Mucosa of stomach (tissue), 1 donor: Measurements from ENCODE around the gene OPRL1.
A peak's percentile ranks its signal among the peaks of the same experiment; 100 is the strongest.

ENCODE experiments used
- H3K27me3 ChIP-seq: one replicate; pipeline ENCODE4 v1.7.0; 2013; ENCODE audit warnings: mild to moderate bottlenecking, low read length; ENCODE audit not compliant: control insufficient read depth, insufficient read depth
- H3K36me3 ChIP-seq: one replicate; pipeline ENCODE4 v1.7.0; 2013; ENCODE audit warnings: low read length; ENCODE audit not compliant: control insufficient read depth, insufficient read depth
- H3K4me1 ChIP-seq: one replicate; pipeline ENCODE4 v1.7.0; 2013; ENCODE audit warnings: mild to moderate bottlenecking, low read length; ENCODE audit not compliant: control insufficient read depth, insufficient read depth
- H3K4me3 ChIP-seq: one replicate; pipeline ENCODE4 v1.7.0; 2013; ENCODE audit warnings: low read length
- H3K9ac ChIP-seq: one replicate; pipeline ENCODE4 v1.7.0; 2013; ENCODE audit warnings: mild to moderate bottlenecking, low read length, moderate library complexity
- H3K9me3 ChIP-seq: one replicate; pipeline ENCODE4 v1.7.0; 2013; ENCODE audit warnings: mild to moderate bottlenecking, low read length, moderate library complexity; ENCODE audit not compliant: control insufficient read depth
- donor health status: Pancreatic carcinoma.

The OPRL1 gene

DNA sequence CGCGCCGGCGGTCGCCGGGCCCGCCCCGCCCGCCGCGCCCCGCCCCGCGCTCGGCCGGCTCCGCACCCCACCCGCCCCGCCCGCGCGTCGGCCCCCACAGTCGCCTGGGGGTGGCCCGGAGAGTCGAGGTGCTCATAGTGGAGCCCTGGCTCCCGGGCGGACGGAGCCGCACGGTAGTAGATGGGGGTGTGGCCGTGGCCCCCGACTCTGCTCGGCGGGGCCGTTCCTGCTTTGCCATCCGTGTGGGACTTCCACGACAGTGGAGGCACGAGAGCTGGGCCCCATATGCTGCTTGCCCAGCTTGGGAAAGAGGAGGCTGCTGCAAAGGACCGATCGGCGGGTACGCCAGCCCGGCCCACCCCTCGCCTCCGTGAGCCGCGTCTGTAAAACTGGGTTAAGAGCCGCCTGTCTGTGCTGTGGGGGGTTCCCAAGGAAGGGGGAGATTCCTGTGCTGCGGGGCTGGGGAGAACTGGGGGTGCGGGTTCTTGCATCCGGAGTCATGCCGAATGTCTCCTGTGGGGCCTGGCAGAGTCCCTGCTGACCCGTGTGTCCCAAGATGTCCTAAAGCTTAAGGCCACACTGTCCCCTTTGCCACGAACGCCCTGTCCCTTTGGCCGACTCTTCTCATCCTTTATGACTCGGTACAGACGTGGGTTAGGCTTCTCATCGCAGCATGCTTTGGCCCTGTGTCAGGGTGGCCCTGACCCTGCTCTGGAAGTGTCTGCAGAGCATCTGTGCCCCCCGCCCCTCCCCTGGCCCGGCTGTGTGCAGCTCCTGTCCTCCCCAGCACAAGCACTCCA, at the start of gene OPRL1:
Gene OPRL1, plus strand, starts transcription at position 70 of the 800 bp plus-strand sequence. CDS start 12,639 bp downstream, outside the sequence.
- Histone ChIP-seq H3K9me3 (no peaks in the 10 kb centered on the region), H3K9ac (peak within 1 kb of the TSS; percentile 61), H3K36me3 (no peaks in the 10 kb centered on the region), H3K4me1 (peaks cover 21% of the 10 kb centered on the region), H3K4me3 (peak within 1 kb of the TSS; percentile 31), H3K27me3 (peaks cover 47% of the 10 kb centered on the region)

DNA sequence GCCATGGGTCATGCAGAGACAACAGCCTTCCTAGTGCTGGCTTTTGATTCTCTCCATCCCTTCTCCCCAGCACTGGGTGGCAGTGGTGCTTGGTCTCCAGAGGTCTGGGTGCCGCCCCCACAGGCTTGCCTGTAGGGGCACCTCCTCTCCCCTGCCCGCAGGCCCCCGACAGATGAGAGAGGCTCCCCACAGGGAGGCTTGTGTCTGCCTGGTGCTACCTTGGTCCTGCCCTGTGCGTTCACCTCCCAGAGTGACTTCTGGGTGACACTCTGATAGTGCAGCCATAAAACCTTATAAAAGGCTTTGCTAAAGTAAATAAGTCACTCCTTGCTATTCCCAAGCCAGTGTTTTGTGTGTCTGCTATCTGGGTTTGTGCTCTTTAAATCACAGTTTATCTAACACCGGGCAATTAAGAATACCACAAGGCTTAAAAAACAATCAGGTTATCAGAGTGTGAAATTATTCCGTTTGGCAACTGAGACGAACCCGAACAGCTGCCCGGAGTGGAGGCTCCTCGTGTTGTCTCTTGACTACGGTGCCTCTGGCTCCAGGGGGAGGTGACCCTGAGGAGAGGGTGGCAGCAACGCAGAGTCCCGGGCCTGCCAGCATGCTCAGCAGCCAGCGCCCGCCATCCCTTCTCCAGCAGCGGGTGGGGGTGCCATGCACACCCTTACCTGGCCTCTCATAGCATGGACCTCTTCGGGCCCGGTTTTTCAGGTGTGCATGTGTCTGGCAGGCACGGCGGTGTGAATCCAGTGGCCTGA, 49.3 kb upstream of the OPRL1 start:
- Histone ChIP-seq H3K36me3 (peaks cover 21% of the 10 kb centered on the region), H3K27me3 (peaks cover 2% of the 10 kb centered on the region), H3K9ac (no peak overlapping the region), H3K9me3 (no peaks in the 10 kb centered on the region), H3K4me1 (peaks cover 11% of the 10 kb centered on the region), H3K4me3 (no peak overlapping the region)

DNA sequence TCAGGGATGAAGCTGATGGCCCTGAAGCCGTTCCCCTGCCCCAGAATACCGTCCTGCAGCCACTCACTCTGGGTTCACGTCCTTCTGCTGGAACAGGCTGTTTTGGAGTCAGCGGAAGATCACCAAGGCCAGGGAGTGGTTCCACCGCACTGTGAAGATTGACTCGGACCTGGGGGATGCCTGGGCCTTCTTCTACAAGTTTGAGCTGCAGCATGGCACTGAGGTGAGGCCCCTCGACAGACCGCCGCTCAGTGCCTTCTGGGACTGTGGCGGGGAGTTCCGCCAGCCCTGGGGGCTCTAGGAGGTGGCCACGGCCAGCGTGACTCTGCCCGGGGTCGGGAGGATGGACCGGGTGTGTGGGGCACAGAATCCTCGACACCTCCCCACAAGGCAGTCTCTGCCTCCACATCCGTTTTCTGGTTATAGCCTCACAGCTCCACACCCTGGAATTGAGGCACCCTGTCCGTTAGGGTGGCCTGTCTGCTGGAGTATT, 48.0 kb upstream of the OPRL1 start:
- Histone ChIP-seq H3K4me1 (peaks cover 11% of the 10 kb centered on the region), H3K9ac (no peak overlapping the region), H3K27me3 (peaks cover 15% of the 10 kb centered on the region), H3K9me3 (no peaks in the 10 kb centered on the region), H3K4me3 (no peak overlapping the region), H3K36me3 (peaks cover 16% of the 10 kb centered on the region)

DNA sequence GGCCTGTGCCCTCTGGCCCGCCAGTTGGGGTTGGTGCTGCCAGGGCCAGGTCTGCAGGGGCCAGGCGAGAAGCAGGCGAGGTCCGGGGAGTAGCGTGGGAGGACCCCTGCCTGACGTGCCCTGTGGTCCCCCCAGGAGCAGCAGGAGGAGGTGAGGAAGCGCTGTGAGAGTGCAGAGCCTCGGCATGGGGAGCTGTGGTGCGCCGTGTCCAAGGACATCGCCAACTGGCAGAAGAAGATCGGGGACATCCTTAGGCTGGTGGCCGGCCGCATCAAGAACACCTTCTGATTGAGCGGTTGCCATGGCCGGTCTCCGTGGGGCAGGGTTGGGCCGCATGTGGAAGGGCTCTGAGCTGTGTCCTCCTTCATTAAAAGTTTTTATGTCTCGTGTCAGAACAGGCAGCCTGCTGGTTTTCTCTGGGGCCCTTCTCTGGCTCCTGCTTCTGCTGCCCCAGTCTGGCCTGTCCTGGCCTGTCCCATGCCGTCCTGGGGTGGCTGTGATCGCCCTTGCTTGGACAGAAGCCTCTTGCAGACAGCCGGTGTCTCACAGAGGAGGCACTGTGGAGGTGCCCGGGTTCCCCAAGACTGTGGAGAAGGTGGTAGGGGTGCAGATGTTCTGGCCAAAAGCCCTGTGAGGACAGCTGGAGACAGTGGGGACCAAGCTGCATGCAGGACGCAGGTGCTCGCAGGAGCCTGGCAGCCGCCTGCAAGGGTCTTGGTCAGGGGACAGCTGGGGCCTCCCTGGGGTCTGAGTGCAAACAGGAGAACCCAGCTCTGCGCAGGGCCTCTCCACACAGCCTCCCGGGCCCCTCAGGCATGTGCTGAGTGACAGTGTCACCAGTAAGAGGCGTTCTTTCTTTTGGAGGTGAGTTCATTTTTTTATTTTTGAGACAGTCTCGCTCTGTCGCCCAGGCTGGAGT, 46.9 kb upstream of the OPRL1 start:
- no peaks in the 10 kb centered on the region for H3K9me3 ChIP-seq
- H3K27me3 ChIP-seq = peaks cover 26% of the 10 kb centered on the region
- no peak overlapping the region for H3K9ac ChIP-seq
- H3K36me3 ChIP-seq = peaks cover 9% of the 10 kb centered on the region
- no peak overlapping the region for H3K4me3 ChIP-seq
- H3K4me1 ChIP-seq = peaks cover 16% of the 10 kb centered on the region

DNA sequence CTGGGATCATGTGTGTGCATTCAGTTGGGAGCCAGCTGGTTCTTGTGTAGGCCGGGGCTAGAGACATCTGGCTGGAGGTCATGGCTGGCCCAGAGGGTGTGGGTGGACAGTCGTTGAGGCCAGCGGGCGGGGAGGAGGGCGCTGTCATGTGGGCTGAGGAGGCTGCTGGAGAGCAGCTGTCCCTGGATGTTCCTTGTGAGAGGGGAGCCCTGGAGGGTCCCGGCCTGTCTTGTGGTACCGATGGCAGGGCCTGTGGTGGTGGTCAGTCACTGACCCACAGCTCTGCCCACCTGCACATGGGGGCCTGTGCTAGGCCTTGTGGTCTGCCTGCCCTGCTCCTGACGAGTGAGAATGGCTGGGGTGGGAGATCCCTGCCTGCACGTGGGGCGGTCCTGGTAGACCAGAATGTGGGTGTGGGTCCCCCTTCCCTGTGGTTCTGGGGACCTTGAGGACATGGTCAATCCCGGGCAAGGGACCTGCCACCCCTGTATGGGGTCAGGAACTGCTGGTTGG, 45.8 kb upstream of the OPRL1 start:
- Histone ChIP-seq H3K36me3 (peaks cover 6% of the 10 kb centered on the region), H3K4me1 (peaks cover 21% of the 10 kb centered on the region), H3K9ac (no peak overlapping the region), H3K4me3 (no peak overlapping the region), H3K9me3 (no peaks in the 10 kb centered on the region), H3K27me3 (peaks cover 27% of the 10 kb centered on the region)

DNA sequence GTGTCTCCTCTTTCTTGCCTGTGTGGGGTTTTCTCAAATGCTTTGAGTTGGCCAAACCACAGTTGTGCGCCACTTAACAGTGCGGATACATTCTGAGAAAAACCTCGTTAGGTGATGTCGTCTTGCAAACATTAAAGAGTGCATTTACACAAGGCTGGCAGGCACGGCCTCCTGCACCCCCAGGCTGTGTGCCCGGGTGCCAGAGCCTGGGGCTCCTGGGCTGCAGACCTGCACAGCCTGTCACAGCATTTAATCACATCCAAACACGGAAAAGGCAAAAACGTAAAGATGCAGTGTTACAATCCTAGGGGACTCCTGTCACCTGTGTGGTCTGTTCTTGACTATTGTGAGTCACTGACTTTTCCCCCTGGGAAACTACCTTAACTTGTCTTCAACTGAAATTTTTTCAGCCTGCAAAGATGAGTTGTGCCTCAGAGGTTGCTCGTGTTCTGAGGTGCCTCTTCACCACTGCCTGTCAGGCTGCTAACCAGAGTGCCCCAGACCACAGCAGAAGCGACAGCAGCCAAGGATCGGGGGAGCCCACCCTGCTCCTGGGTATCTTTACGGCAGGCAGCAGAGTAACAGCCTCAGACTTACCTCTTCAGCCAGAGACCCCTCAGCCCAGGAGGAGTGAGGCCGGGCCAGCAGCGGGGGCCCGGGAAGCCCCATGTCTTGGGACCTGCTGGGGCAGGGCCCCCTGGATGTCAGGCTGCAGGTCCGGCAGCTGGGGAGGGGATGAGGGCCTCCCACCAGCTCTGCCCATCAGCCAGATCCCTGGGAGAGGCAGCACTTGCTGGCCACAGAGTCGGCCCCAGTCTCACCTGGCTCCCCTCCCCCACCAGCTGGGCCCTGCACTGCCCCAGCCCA, 44.6 kb upstream of the OPRL1 start:
- no peak overlapping the region for H3K9ac ChIP-seq
- no peaks in the 10 kb centered on the region for H3K36me3 ChIP-seq
- H3K4me3 ChIP-seq = no peak overlapping the region
- H3K4me1 ChIP-seq = peaks cover 24% of the 10 kb centered on the region
- H3K9me3 ChIP-seq = no peaks in the 10 kb centered on the region
- H3K27me3 ChIP-seq = peaks cover 39% of the 10 kb centered on the region

DNA sequence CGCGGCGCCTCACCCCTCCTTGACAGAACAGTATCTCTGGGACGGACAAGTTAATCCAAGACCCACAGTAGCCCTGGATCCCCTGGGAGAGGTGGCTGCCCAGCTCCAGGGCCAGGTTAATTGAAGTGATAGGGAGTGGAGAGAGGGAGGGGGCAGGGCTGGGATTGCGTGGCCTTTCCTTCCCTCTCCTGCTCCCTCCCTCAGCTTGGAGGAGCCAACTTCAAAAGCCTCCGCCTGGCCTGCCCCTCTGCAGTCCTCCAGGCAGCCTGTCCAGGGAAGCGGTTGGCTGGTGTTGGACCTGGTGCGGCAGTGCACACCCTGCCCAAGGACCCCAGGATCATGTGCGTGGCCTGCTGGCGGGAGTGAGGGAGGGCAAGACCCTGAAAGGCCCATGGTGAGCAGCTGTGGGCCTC, 43.9 kb upstream of the OPRL1 start, which contains the start of gene C20orf204:
Gene C20orf204, plus strand, starts transcription at position 250 of the 413 bp plus-strand sequence. Its CDS starts 142 bp downstream, at position 392.
- no peaks in the 10 kb centered on the region for H3K9me3 ChIP-seq
- H3K4me1 ChIP-seq = peaks cover 17% of the 10 kb centered on the region
- peaks cover 46% of the 10 kb centered on the region for H3K27me3 ChIP-seq
- no peaks in the 10 kb centered on the region for H3K36me3 ChIP-seq
- H3K9ac ChIP-seq = no peak within 1 kb of the TSS
- no peak within 1 kb of the TSS for H3K4me3 ChIP-seq

GRCh38 chr20:64036346-64037198, 43.3 kb upstream of the OPRL1 start:
- Histone ChIP-seq H3K9me3 (no peaks in the 10 kb centered on the region), H3K4me1 (peaks cover 17% of the 10 kb centered on the region), H3K27me3 (peaks cover 52% of the 10 kb centered on the region), H3K36me3 (no peaks in the 10 kb centered on the region), H3K4me3 (no peak overlapping the region), H3K9ac (no peak overlapping the region)

DNA sequence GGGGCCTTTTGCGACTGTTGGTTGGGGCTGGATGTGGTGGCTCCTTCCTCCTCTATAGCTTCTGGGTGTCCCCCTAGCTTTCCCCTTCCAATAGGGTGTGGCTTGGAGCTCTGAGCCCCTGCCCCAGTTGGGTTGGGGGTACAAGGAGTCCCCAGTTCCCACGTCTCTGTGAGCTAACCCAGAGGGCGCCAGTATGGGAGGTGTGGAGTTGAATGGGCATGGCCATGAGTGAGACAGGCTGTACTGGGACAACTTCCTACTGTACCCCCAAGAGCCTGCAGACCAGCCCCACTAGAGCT, 42.7 kb upstream of the OPRL1 start:
- Histone ChIP-seq H3K4me1 (peaks cover 22% of the 10 kb centered on the region), H3K9ac (no peak overlapping the region), H3K4me3 (no peak overlapping the region), H3K36me3 (no peaks in the 10 kb centered on the region), H3K27me3 (peaks cover 58% of the 10 kb centered on the region), H3K9me3 (no peaks in the 10 kb centered on the region)

GRCh38 chr20:64037498-64038213, 42.2 kb upstream of the OPRL1 start:
- peaks cover 61% of the 10 kb centered on the region for H3K27me3 ChIP-seq
- no peaks in the 10 kb centered on the region for H3K36me3 ChIP-seq
- no peak overlapping the region for H3K4me3 ChIP-seq
- H3K9ac ChIP-seq = no peak overlapping the region
- peaks cover 26% of the 10 kb centered on the region for H3K4me1 ChIP-seq
- H3K9me3 ChIP-seq = no peaks in the 10 kb centered on the region
